Measurements from ENCODE around the gene STK17A.

DNA sequence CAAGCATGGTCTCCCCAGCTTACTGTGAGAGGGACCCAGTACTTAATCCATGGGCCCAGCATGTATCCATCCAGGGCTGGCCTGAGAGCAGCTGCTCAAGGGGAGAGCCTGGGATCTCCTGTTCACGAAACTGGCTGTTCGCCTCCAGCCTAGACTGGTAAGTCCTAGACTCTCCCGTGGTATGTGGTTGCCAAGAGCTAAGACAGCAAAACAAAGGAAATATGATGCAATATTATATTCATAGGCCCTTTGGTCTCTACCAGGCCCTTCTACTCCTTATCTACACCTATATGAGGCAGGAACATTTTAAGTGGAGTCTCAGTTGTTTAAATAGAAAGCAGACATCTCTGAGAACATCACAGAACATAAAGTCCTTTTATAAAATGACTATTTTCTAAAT is 28.9 kb upstream of the STK17A start:
- TF ChIP-seq GATA2 (IDR thresholded peaks at IDR 0.05; ENCODE audit: low read depth, low read length) (no peak), GATA3 (IDR thresholded peaks at IDR 0.05; ENCODE audit: low read depth, low read length) (no peak)

Data from SH-SY5Y (cell line).